ENCODE data around the gene TTC4. TPM values are rescaled to one million over a fixed set of nuclear protein-coding genes. Genes with fewer than 3 reads are reported as not detected.

Gene TTC4
- total RNA-seq, 2 donors from 2014 or later: 23.1 to 28.3 TPM

GRCh38 chr1:54782588-54782987 is 66.9 kb downstream of the TTC4 start:
- Histone ChIP-seq H3K27me3 (ENCODE audit: control insufficient read depth, insufficient read depth, low read length, poor library complexity, severe bottlenecking) (peaks cover 43% of the 10 kb centered on the region), H3K36me3 (ENCODE audit: control insufficient read depth, insufficient read depth, low read length) (no peaks in the 10 kb centered on the region), H3K4me1 (ENCODE audit: control insufficient read depth, insufficient read depth, low read length) (no peaks in the 10 kb centered on the region), H3K27ac (ENCODE audit: low read depth, low read length) (no peak overlapping the region), H3K9ac (ENCODE audit: extremely low read depth, low read length, poor library complexity, severe bottlenecking) (no peak overlapping the region), H3K4me3 (ENCODE audit: low read length) (no peak overlapping the region), H3K9me3 (ENCODE audit: control insufficient read depth, low read length) (no peaks in the 10 kb centered on the region)
- 92 to 100% methylated on average over 1 to 2 of the region's 2 CpGs for WGBS, 2 experiments (ENCODE audit: insufficient coverage in 1 of 2, insufficient read length in 1 of 2)
- no peaks in the 10 kb centered on the region for H3K9me3 Mint-ChIP-seq
- H3K36me3 Mint-ChIP-seq (ENCODE audit: low read depth): no peaks in the 10 kb centered on the region
- no peak for TF ChIP-seq CTCF (conservative IDR thresholded peaks at IDR 0.05)
- no peak for DNase-seq
- H3K27me3 Mint-ChIP-seq (ENCODE audit: insufficient read depth): peaks cover 66% of the 10 kb centered on the region
- H3K27ac Mint-ChIP-seq: no peak overlapping the region
- no peak overlapping the region for H3K4me3 Mint-ChIP-seq
- H3K4me1 Mint-ChIP-seq: peaks cover 6% of the 10 kb centered on the region

- no peaks in the 10 kb centered on the region for H3K36me3 ChIP-seq (ENCODE audit: control insufficient read depth, insufficient read depth, low read length)
- peaks cover 43% of the 10 kb centered on the region for H3K27me3 ChIP-seq (ENCODE audit: control insufficient read depth, insufficient read depth, low read length, poor library complexity, severe bottlenecking)
- no peak for TF ChIP-seq CTCF (conservative IDR thresholded peaks at IDR 0.05)
- no peak overlapping the region for H3K4me3 Mint-ChIP-seq
- no peaks in the 10 kb centered on the region for H3K4me1 ChIP-seq (ENCODE audit: control insufficient read depth, insufficient read depth, low read length)
- H3K4me3 ChIP-seq (ENCODE audit: low read length): no peak overlapping the region
- peaks cover 1% of the 10 kb centered on the region for H3K4me1 Mint-ChIP-seq
- H3K27ac ChIP-seq (ENCODE audit: low read depth, low read length): no peak overlapping the region
- H3K9me3 Mint-ChIP-seq: no peaks in the 10 kb centered on the region
- 100% methylated on average over 2 of the region's 2 CpGs; no CpG with 5 or more reads in 1 of the 2 experiments for WGBS, 2 experiments (ENCODE audit: insufficient coverage in 1 of 2, insufficient read length in 1 of 2)
- no peaks in the 10 kb centered on the region for H3K36me3 Mint-ChIP-seq (ENCODE audit: low read depth)
- no peak overlapping the region for H3K9ac ChIP-seq (ENCODE audit: extremely low read depth, low read length, poor library complexity, severe bottlenecking)
- no peaks in the 10 kb centered on the region for H3K9me3 ChIP-seq (ENCODE audit: control insufficient read depth, low read length)
- no peak for DNase-seq
- peaks cover 58% of the 10 kb centered on the region for H3K27me3 Mint-ChIP-seq (ENCODE audit: insufficient read depth)
- no peak overlapping the region for H3K27ac Mint-ChIP-seq
Observed at GRCh38 chr1:54784066-54784465, 68.4 kb downstream of the TTC4 start.

GRCh38 chr1:54786778-54787177 is 71.1 kb downstream of the TTC4 start:
- TF ChIP-seq CTCF (conservative IDR thresholded peaks at IDR 0.05): no peak
- Mint-ChIP-seq H3K4me1 (peaks cover 13% of the 10 kb centered on the region), H3K4me3 (no peak overlapping the region), H3K27me3 (ENCODE audit: insufficient read depth) (peaks cover 33% of the 10 kb centered on the region), H3K27ac (no peak overlapping the region), H3K9me3 (no peaks in the 10 kb centered on the region), H3K36me3 (ENCODE audit: low read depth) (no peaks in the 10 kb centered on the region)
- WGBS, 2 experiments (ENCODE audit: insufficient coverage in 1 of 2, insufficient read length in 1 of 2): 90 to 100% methylated on average over 4 to 8 of the region's 8 CpGs
- H3K4me3 ChIP-seq (ENCODE audit: low read length): no peak overlapping the region
- no peak overlapping the region for H3K27ac ChIP-seq (ENCODE audit: low read depth, low read length)
- no peaks in the 10 kb centered on the region for H3K4me1 ChIP-seq (ENCODE audit: control insufficient read depth, insufficient read depth, low read length)
- H3K36me3 ChIP-seq (ENCODE audit: control insufficient read depth, insufficient read depth, low read length): no peaks in the 10 kb centered on the region
- H3K9me3 ChIP-seq (ENCODE audit: control insufficient read depth, low read length): no peaks in the 10 kb centered on the region
- DNase-seq: no peak
- H3K27me3 ChIP-seq (ENCODE audit: control insufficient read depth, insufficient read depth, low read length, poor library complexity, severe bottlenecking): peaks cover 19% of the 10 kb centered on the region
- H3K9ac ChIP-seq (ENCODE audit: extremely low read depth, low read length, poor library complexity, severe bottlenecking): no peak overlapping the region

Data from endodermal cell (in vitro differentiated cells).